Heart right ventricle (tissue), 16 donors: ENCODE results near the gene AGER. TPM values are rescaled to one million over a fixed set of nuclear protein-coding genes. Genes with fewer than 3 reads are reported as not detected.
A peak's percentile ranks its signal among the peaks of the same experiment; 100 is the strongest.

Source experiments
- ATAC-seq, 8 donors: fragments of 200-7000 bp; cut with Tn5 transposase; one replicate each; pipeline ENCODE4 v1.9.1; 2020; ENCODE audit warnings: mild to moderate bottlenecking in 8 of 8, moderate library complexity in 8 of 8, moderate number of reproducible peaks in 1 of 8
- DNase-seq, 2 donors: peaks; one replicate each; pipeline ENCODE4 v3.0.0-alpha.2; 2020
- H3K27ac ChIP-seq, 10 donors: fragments of 200-600 bp; sonication (generic) in 2 of 10; one replicate each; pipeline versions ENCODE4 v1.5.0 to v1.8.0; 2020 to 2022; ENCODE audit warnings: mild to moderate bottlenecking in 3 of 10
- H3K27me3 ChIP-seq, 7 donors: fragments of 200-600 bp; one replicate each; pipeline ENCODE4 v1.8.0; 2021 to 2022; ENCODE audit warnings: mild to moderate bottlenecking in 2 of 7
- H3K36me3 ChIP-seq, 9 donors: fragments of 200-600 bp; sonication (generic) in 1 of 9; one replicate each; pipeline versions ENCODE4 v1.5.0 to v1.8.0; 2020 to 2022; ENCODE audit warnings: mild to moderate bottlenecking in 2 of 9
- H3K4me1 ChIP-seq, 9 donors: fragments of 200-600 bp; sonication (generic) in 1 of 9; one replicate each; pipeline versions ENCODE4 v1.5.0 to v1.8.0; 2020 to 2022; ENCODE audit warnings: mild to moderate bottlenecking in 4 of 9
- H3K4me3 ChIP-seq, 10 donors: fragments of 200-600 bp; sonication (generic) in 2 of 10; one replicate each; pipeline versions ENCODE4 v1.5.0 to v1.8.0; 2020 to 2022; ENCODE audit warnings: mild to moderate bottlenecking in 7 of 10, moderate library complexity in 2 of 10
- H3K9me3 ChIP-seq, 11 donors: fragments of 200-600 bp in 10 of 11; sonication (generic) in 2 of 11; one replicate each; pipeline versions ENCODE4 v1.5.0 to v1.8.0; 2013 to 2022; ENCODE audit warnings: mild to moderate bottlenecking in 2 of 11, control low read depth in 1 of 11, moderate library complexity in 1 of 11
- WGBS, 2 donors: extraction: QIAGEN DNeasy Blood & Tissue Kit; methylation state at CpG; one replicate each; pipeline ENCODE4 v1.1.7; 2013; ENCODE audit warnings: inconsistent platforms in 1 of 2; 5-methylcytosine and 5-hydroxymethylcytosine counted together
- intact Hi-C, 10 donors: fragments of 100-400 bp; cut with DNase I; formaldehyde crosslinking; loops; one replicate each; pipeline versions ENCODE4 v1.11.1 to v1.14.2; 2022
- long read RNA-seq, 3 donors: library from polyadenylated mRNA; unstranded; transcript quantifications; one replicate each; pipeline ENCODE4 v2.0.0, GENCODE V29; 2020 to 2021
- polyA plus RNA-seq, 2 donors: library from polyadenylated mRNA; stranded (reverse); fragments of 200-250 nt; gene quantifications; one replicate each; pipeline ENCODE4 v1.2.3, GENCODE V29; 2013
- total RNA-seq, 10 donors: library from RNA; stranded (reverse); fragmentation: NEBNext Ultra II Directional in 3 of 10; extraction: Animal tissue kit (Norgen Biotek cat#: 25700) in 3 of 10; gene quantifications; one replicate each; pipeline versions ENCODE4 v1.2.1 to v1.2.4, GENCODE V29; 2021 to 2023
- TF ChIP-seq, protein P1 (sequence below), 9 donors: fragments of 200-600 bp; sonication (generic) in 2 of 9; IDR thresholded peaks; one replicate each; pipeline versions ENCODE4 v1.5.0 to v1.8.0; 2021 to 2022; ENCODE audit warnings: antibody characterized with exemption in 9 of 9, mild to moderate bottlenecking in 5 of 9, moderate library complexity in 1 of 9
- donor health status: Arrhythmogenic right ventricular cardiomyopathy.
- donor health status: ischemic (EF 13 %, LVEDD 7.1; RV severe dilation, severe dysfunction).
- donor health status: healthy with polysubstance abuse.
- donor health status: DM: no; HTN: yes; CAD: no.
- donor health status: DM: no; HTN: no; CAD: no.
- donor health status: ischemic (EF 25% LVEDD 6.9; RV normal size, moderate dysfunction).
- donor health status: ischemic (EF 25% LVEDD 5.7; RV mildly dilated, moderate dysfunction).
- donor health status: healthy.
- donor health status: DM: yes; HTN: yes; CAD: no.
- donor health status: Ischemic cardiomyopathy.
- donor health status: ischemic (EF 35%, LVEDD 5.7; RV mildly dilated, moderate dysfunction).
- donor health status: nonischemic (EF 11% LVEDD 7.7; RV severe dilation, severe dysfunction).
- donor health status: DM: yes; HTN: yes; CAD: no.
- donor health status: PGD.
- donor health status: ischemic (EF 29% LVEDD 5.4; RV normal size, mild dysfunction).
- donor health status: nonischemic (EF 23%, LVEDD 6.1; RV moderate dilation, normal function).

AGER gene
- total RNA-seq (1 to 10 TPM in 9 of 10 donors, under 1 TPM in 1; 0.75 to 5.1 (median 2.9) TPM), polyA plus RNA-seq (1 to 10 TPM; 3.1 to 5.5 TPM)
- long read RNA-seq, donor 1, partial matches to known transcripts: 1 of 1 reads
- long read RNA-seq, donor 1, other reads (novel, unspliced or antisense): 0 of 1 reads
- long read RNA-seq, donor 2, partial matches to known transcripts: 1 of 1 reads
- long read RNA-seq, donor 2, other reads (novel, unspliced or antisense): 0 of 1 reads
- long read RNA-seq, donor 3, partial matches to known transcripts: 0 of 1 reads
- long read RNA-seq, donor 3, other reads (novel, unspliced or antisense): 0 of 1 reads

DNA sequence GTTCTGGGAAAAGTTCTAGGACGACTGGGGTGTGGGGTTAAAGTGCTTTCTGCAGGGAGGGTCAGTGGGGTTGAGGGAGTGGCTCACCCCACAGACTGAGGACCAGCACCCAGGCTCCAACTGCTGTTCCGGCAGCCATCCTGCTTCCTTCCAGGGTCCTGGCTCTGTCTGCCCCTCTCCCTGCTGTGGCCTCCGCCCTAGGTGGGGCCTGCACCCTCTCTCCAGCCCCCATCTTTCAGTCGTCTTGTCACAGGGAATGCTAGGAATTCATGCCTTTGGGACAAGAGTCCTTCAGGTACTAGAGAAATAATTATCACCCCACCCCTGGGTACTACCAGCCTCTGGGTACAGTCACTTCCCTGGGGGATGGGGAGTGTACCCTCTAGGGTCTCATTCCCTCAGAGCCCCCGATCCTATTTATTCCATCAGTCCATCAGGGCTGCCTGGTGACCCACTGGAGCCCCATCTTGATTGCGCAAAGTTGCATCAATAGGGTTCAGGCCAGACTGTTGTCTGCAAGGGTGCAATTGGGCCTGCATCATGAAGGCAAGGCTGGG lies at the start of gene AGER:
Gene AGER, minus strand, starts transcription at position 170 of the 557 bp plus-strand sequence. Its CDS starts 31 bp downstream, at position 139.
- intact Hi-C loops: no loop called here
- TF ChIP-seq, protein P1, sequence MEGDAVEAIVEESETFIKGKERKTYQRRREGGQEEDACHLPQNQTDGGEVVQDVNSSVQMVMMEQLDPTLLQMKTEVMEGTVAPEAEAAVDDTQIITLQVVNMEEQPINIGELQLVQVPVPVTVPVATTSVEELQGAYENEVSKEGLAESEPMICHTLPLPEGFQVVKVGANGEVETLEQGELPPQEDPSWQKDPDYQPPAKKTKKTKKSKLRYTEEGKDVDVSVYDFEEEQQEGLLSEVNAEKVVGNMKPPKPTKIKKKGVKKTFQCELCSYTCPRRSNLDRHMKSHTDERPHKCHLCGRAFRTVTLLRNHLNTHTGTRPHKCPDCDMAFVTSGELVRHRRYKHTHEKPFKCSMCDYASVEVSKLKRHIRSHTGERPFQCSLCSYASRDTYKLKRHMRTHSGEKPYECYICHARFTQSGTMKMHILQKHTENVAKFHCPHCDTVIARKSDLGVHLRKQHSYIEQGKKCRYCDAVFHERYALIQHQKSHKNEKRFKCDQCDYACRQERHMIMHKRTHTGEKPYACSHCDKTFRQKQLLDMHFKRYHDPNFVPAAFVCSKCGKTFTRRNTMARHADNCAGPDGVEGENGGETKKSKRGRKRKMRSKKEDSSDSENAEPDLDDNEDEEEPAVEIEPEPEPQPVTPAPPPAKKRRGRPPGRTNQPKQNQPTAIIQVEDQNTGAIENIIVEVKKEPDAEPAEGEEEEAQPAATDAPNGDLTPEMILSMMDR (IDR thresholded peaks at IDR 0.05): no peak
- no peaks in the 10 kb centered on the region for H3K9me3 ChIP-seq
- H3K27me3 ChIP-seq: no peaks in the 10 kb centered on the region
- WGBS, 2 donors: 71 to 72% methylated on average over 6 of the region's 6 CpGs
- DNase-seq: no peak
- peak within 1 kb of the TSS; percentile 22 to 99 (median 75) for H3K27ac ChIP-seq
- H3K36me3 ChIP-seq: peaks cover 0 to 76% (median 26%) of the 10 kb centered on the region in 9 donors
- no peak within 1 kb of the TSS for H3K4me3 ChIP-seq
- H3K4me1 ChIP-seq: peaks cover 20 to 97% (median 64%) of the 10 kb centered on the region in 9 donors
- ATAC-seq: no peak

- no peak overlapping the region for H3K27ac ChIP-seq
- WGBS, 2 donors: 94 to 97% methylated on average over 7 of the region's 7 CpGs
- intact Hi-C loops: no loop called here
Observed at GRCh38 chr6:32226434-32226833, 42.4 kb upstream of the AGER start.

GRCh38 chr6:32224696-32225095 lies 40.6 kb upstream of the AGER start:
- H3K9me3 ChIP-seq: no peaks in the 10 kb centered on the region
- H3K27ac ChIP-seq: peak overlapping the region; percentile 79 to 94 (median 90)
- 82 to 86% methylated on average over 2 of the region's 2 CpGs for WGBS, 2 donors
- peaks cover 0 to 22% (median 6%) of the 10 kb centered on the region in 9 donors for H3K4me1 ChIP-seq
- TF ChIP-seq, protein P1 (IDR thresholded peaks at IDR 0.05): no peak
- intact Hi-C loops: no loop called here
- no peaks in the 10 kb centered on the region for H3K27me3 ChIP-seq
- DNase-seq (no peak), ATAC-seq (no peak)
- no peak overlapping the region for H3K4me3 ChIP-seq
- peaks cover 0 to 30% (median 0%) of the 10 kb centered on the region in 9 donors for H3K36me3 ChIP-seq

More at GRCh38 chr6:32226434-32226833, 42.4 kb upstream of the AGER start:
- DNase-seq (no peak), ATAC-seq (no peak)
- no peaks in the 10 kb centered on the region for H3K9me3 ChIP-seq
- H3K4me1 ChIP-seq: peaks cover 0 to 22% (median 6%) of the 10 kb centered on the region in 9 donors
- H3K27me3 ChIP-seq: no peaks in the 10 kb centered on the region
- TF ChIP-seq, protein P1 (IDR thresholded peaks at IDR 0.05): no peak
- no peak overlapping the region for H3K4me3 ChIP-seq
- H3K36me3 ChIP-seq: peaks cover 0 to 13% (median 0%) of the 10 kb centered on the region in 9 donors

DNA sequence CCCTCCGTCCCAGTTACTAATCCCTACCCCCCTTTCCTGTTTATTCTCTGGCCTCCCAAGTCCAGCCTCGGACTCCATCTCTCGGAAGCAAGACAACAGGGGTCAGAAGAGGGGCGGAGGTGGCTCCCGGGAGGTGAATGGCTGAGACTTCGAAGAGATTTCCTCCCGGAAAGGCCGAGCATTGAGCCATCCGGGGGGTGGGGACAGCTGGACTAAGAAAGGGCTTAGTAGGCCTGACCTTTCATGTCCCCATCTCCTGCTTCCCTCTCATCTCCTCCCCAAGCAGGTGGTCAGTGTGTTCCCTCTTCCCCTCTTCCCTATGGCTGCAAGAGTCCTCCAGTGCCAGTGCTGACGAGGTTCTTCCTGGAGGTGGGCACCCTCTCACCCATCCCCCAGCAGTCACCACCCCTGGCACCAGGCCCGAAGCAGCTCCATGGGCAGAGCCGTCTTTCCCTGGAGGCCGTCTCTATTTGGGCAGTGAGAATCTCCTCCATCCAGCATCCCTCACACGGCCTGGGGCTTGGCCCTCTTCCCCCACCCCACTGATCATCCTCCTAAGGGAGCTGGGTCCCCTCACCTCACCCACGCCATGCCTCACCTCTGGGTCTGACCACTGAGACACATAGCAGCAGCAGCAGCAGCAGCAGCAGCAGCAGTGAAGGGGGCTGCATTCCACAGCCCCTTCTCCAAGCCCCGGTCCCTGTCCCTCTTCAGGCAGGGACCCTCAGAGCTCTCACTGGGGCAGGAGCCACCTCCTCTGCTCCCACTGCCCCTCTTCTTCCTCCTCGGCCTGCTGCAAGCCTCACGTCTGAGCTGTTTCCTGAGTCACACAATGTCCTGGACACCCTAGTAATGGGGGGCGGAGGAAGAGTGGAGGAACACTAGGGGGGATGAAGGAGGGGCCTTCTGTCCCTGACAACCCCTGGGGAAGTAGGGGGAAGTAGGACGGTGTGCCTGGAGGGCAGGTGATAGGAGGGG lies 39.5 kb upstream of the AGER start, which contains the start of gene NOTCH4:
Gene NOTCH4, minus strand, starts transcription at position 810 of the 978 bp plus-strand sequence. Its CDS starts 139 bp downstream, at position 671.
- Histone ChIP-seq H3K4me3 (peak within 1 kb of the TSS; percentile 11 to 60 (median 48)), H3K4me1 (peaks cover 0 to 22% (median 6%) of the 10 kb centered on the region in 9 donors), H3K9me3 (no peaks in the 10 kb centered on the region), H3K36me3 (peaks cover 0 to 42% (median 0%) of the 10 kb centered on the region in 9 donors), H3K27ac (peak within 1 kb of the TSS; percentile 79 to 94 (median 90)), H3K27me3 (no peaks in the 10 kb centered on the region)
- TF ChIP-seq, protein P1 (IDR thresholded peaks at IDR 0.05): no peak
- peak; percentile 63 to 93 (median 86) for ATAC-seq
- intact Hi-C loops: no loop called here
- DNase-seq: peak; percentile 45 to 71
- 35 to 40% methylated on average over 20 of the region's 20 CpGs for WGBS, 2 donors
